HepG2 (cell line): ENCODE results near the gene GBA2. TPM values are rescaled to one million over a fixed set of nuclear protein-coding genes. Genes with fewer than 3 reads are reported as not detected.

Source experiments
- AGO2 ChIP-seq: fragments of 200-400 bp; formaldehyde crosslinking; optimal IDR thresholded peaks from 2 replicates; pipeline ENCODE3; 2017; ENCODE audit warnings: mild to moderate bottlenecking, low read depth, low read length, moderate library complexity
- EED ChIP-seq: sonication (generic); formaldehyde crosslinking; IDR thresholded peaks from 2 replicates; pipeline ENCODE4 v1.5.0; 2020; ENCODE audit warnings: mild to moderate bottlenecking, missing genetic modification reagents
- FIP1L1 ChIP-seq: fragments of 200-400 bp; formaldehyde crosslinking; IDR thresholded peaks from 2 replicates; pipeline ENCODE4 v1.6.1; 2018; ENCODE audit warnings: low read depth, mild to moderate bottlenecking, low read length, moderate library complexity, borderline replicate concordance; ENCODE audit not compliant: insufficient read depth
- FOXA1 ChIP-seq, 2 experiments: fragments of 450-650 bp in 1 of 2; sonication (generic) in 1 of 2; formaldehyde crosslinking in 1 of 2; IDR thresholded peaks; 2 replicates each; pipeline versions ENCODE4 v1.4.0 to v1.6.1; 2016 to 2020; ENCODE audit warnings: missing genetic modification reagents in 1 of 2
- GPBP1L1 ChIP-seq: sonication (generic); formaldehyde crosslinking; IDR thresholded peaks from 2 replicates; pipeline ENCODE4 v1.5.0; 2020; ENCODE audit warnings: mild to moderate bottlenecking, missing genetic modification reagents
- IKZF1 ChIP-seq: fragments of 450-650 bp; IDR thresholded peaks from 2 replicates; pipeline ENCODE4 v1.7.1; 2016
- KDM5B ChIP-seq: sonication (generic); formaldehyde crosslinking; IDR thresholded peaks from 2 replicates; pipeline ENCODE4 v1.4.0; 2020; ENCODE audit warnings: missing genetic modification reagents, mild to moderate bottlenecking, borderline replicate concordance
- KLF16 ChIP-seq, 2 experiments: sonication (generic) in 1 of 2; formaldehyde crosslinking in 1 of 2; IDR thresholded peaks; 2 replicates each; pipeline versions ENCODE4 v1.6.1 to v1.8.0; 2016 to 2023; ENCODE audit warnings: missing genetic modification reagents in 2 of 2, missing compliant biosample characterization in 1 of 2
- MYC ChIP-seq: sonication (generic); formaldehyde crosslinking; IDR thresholded peaks from 2 replicates; pipeline ENCODE4 v1.9.0; 2021; ENCODE audit warnings: missing genetic modification reagents, borderline replicate concordance
- SALL1 ChIP-seq: sonication (generic); formaldehyde crosslinking; IDR thresholded peaks from 2 replicates; pipeline ENCODE4 v1.8.0; 2022; ENCODE audit warnings: mild to moderate bottlenecking, missing genetic modification reagents
- SATB2 ChIP-seq: sonication (generic); formaldehyde crosslinking; IDR thresholded peaks from 2 replicates; pipeline ENCODE4 v1.5.0; 2020; ENCODE audit warnings: missing genetic modification reagents
- SP5 ChIP-seq: IDR thresholded peaks from 2 replicates; pipeline ENCODE4 v1.6.1; 2016; ENCODE audit warnings: low read depth, borderline replicate concordance
- TEAD2 ChIP-seq: sonication (generic); formaldehyde crosslinking; IDR thresholded peaks from 2 replicates; pipeline ENCODE4 v1.9.0; 2021; ENCODE audit warnings: missing genetic modification reagents
- U2AF2 ChIP-seq: fragments of 200-400 bp; formaldehyde crosslinking; IDR thresholded peaks from 2 replicates; pipeline ENCODE4 v1.6.1; 2017; ENCODE audit warnings: low read depth, mild to moderate bottlenecking, low read length
- ZBTB42 ChIP-seq: sonication (generic); formaldehyde crosslinking; IDR thresholded peaks from 2 replicates; pipeline ENCODE4 v1.5.0; 2020; ENCODE audit warnings: mild to moderate bottlenecking, missing genetic modification reagents
- ZNF207 ChIP-seq: fragments of 450-650 bp; IDR thresholded peaks from 2 replicates; pipeline ENCODE4 v1.6.1; 2016; ENCODE audit warnings: antibody characterized with exemption, borderline replicate concordance
- ZNF292 ChIP-seq: sonication (generic); formaldehyde crosslinking; IDR thresholded peaks from 2 replicates; pipeline ENCODE4 v1.8.1; 2022; ENCODE audit warnings: mild to moderate bottlenecking, low read depth, missing genetic modification reagents, borderline replicate concordance
- ZNF446 ChIP-seq: sonication (generic); formaldehyde crosslinking; IDR thresholded peaks from 2 replicates; pipeline ENCODE4 v1.5.0; 2020; ENCODE audit warnings: mild to moderate bottlenecking, missing genetic modification reagents
- ZNF597 ChIP-seq: sonication (generic); formaldehyde crosslinking; IDR thresholded peaks from 2 replicates; pipeline ENCODE4 v1.5.0; 2020; ENCODE audit warnings: missing genetic modification reagents
- ZNF773 ChIP-seq: sonication (generic); formaldehyde crosslinking; IDR thresholded peaks from 2 replicates; pipeline ENCODE4 v1.4.0; 2020; ENCODE audit warnings: missing genetic modification reagents, borderline replicate concordance
- ZNF790 ChIP-seq: sonication (generic); formaldehyde crosslinking; IDR thresholded peaks from 2 replicates; pipeline ENCODE4 v1.8.0; 2022; ENCODE audit warnings: missing genetic modification reagents, mild to moderate bottlenecking, borderline replicate concordance
- polyA plus RNA-seq, 8 experiments: library from polyadenylated mRNA; depleted of rRNA in 3 of 8; stranded (reverse) in 7 of 8; unstranded in 1 of 8; fragments of >200 nt; fragmentation: Illumina TruSeq in 4 of 8; extraction: Trizol in 4 of 8; gene quantifications; 2 replicates each; pipeline versions ENCODE4 v1.2.1 to v1.2.3, GENCODE V29; 2011 to 2016; ENCODE audit warnings: low read depth in 4 of 8, missing spikeins in 1 of 8, mixed read lengths in 1 of 8; ENCODE audit not compliant: insufficient read depth in 1 of 8
- total RNA-seq, 5 experiments: library from RNA; depleted of rRNA; stranded (reverse); fragments of >200 nt; fragmentation: Illumina TruSeq; extraction: Trizol; gene quantifications; 2 replicates each; pipeline ENCODE4 v1.2.3, GENCODE V29; 2016; ENCODE audit warnings: low read depth in 1 of 5
- TF ChIP-seq, protein P1 (sequence below): sonication (generic); formaldehyde crosslinking; IDR thresholded peaks from 2 replicates; pipeline ENCODE4 v1.4.0; 2020; ENCODE audit warnings: missing genetic modification reagents
- TF ChIP-seq, protein P2 (sequence below): sonication (generic); formaldehyde crosslinking; IDR thresholded peaks from 2 replicates; pipeline ENCODE4 v1.5.0; 2020; ENCODE audit warnings: mild to moderate bottlenecking, missing genetic modification reagents

GBA2 gene
- total and polyA plus RNA-seq, 2 of the 13 experiments (the other 11 are each of a cell fraction or from before 2014, with no cell fraction given) = 37.5 to 86.1 TPM

GRCh38 chr9:35756275-35757225 lies 7.5 kb upstream of the GBA2 start (continued):
- TF ChIP-seq MYC (CRISPR knock-in tag) (peak; percentile 85), ZNF773 (CRISPR knock-in tag) (0 out of 2 replicates have a peak, but pooled peaks have one; percentile 59), SATB2 (CRISPR knock-in tag) (0 out of 2 replicates have a peak, but pooled peaks have one; percentile 57), ZNF292 (CRISPR knock-in tag) (peak; percentile 18; the same call in 1 of the 2 replicates), IKZF1 (no peak), ZNF597 (CRISPR knock-in tag) (no peak), KDM5B (CRISPR knock-in tag) (peak; percentile 76), SP5 (CRISPR knock-in tag) (no peak), FIP1L1 (no peak), ZNF790 (CRISPR knock-in tag) (peak; percentile 39; the same call in 1 of the 2 replicates), GPBP1L1 (no peak), U2AF2 (no peak), ZNF446 (no peak), SALL1 (peak; percentile 35), ZBTB42 (CRISPR knock-in tag) (peak; percentile 82; the same call in 1 of the 2 replicates), KLF16 (CRISPR knock-in tag; IDR thresholded peaks at IDR 0.05) (0 out of 4 replicates have a peak, but pooled peaks of 1 of the 2 experiments have one; percentile 53), FOXA1 (IDR thresholded peaks at IDR 0.05) (no peak), FOXA1 (CRISPR knock-in tag; IDR thresholded peaks at IDR 0.05) (peak; percentile 31; the same call in 1 of the 2 replicates), EED (CRISPR knock-in tag) (no peak), TEAD2 (no peak), ZNF207 (no peak), AGO2 (peak; percentile 96)
- TF ChIP-seq, protein P1, sequence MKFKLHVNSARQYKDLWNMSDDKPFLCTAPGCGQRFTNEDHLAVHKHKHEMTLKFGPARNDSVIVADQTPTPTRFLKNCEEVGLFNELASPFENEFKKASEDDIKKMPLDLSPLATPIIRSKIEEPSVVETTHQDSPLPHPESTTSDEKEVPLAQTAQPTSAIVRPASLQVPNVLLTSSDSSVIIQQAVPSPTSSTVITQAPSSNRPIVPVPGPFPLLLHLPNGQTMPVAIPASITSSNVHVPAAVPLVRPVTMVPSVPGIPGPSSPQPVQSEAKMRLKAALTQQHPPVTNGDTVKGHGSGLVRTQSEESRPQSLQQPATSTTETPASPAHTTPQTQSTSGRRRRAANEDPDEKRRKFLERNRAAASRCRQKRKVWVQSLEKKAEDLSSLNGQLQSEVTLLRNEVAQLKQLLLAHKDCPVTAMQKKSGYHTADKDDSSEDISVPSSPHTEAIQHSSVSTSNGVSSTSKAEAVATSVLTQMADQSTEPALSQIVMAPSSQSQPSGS (CRISPR knock-in tag) = no peak
- TF ChIP-seq, protein P2, sequence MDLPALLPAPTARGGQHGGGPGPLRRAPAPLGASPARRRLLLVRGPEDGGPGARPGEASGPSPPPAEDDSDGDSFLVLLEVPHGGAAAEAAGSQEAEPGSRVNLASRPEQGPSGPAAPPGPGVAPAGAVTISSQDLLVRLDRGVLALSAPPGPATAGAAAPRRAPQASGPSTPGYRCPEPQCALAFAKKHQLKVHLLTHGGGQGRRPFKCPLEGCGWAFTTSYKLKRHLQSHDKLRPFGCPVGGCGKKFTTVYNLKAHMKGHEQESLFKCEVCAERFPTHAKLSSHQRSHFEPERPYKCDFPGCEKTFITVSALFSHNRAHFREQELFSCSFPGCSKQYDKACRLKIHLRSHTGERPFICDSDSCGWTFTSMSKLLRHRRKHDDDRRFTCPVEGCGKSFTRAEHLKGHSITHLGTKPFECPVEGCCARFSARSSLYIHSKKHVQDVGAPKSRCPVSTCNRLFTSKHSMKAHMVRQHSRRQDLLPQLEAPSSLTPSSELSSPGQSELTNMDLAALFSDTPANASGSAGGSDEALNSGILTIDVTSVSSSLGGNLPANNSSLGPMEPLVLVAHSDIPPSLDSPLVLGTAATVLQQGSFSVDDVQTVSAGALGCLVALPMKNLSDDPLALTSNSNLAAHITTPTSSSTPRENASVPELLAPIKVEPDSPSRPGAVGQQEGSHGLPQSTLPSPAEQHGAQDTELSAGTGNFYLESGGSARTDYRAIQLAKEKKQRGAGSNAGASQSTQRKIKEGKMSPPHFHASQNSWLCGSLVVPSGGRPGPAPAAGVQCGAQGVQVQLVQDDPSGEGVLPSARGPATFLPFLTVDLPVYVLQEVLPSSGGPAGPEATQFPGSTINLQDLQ (CRISPR knock-in tag) = no peak
